AG04450 (cell line): ENCODE measurements around the gene OLFML3. TPM values are rescaled to one million over a fixed set of nuclear protein-coding genes. Genes with fewer than 3 reads are reported as not detected.

ENCODE experiments used
- CTCF ChIA-PET: fragments of 300-600, 350-600 bp; formaldehyde crosslinking; extraction: SDS; loops from one replicate; lab custom pipeline; 2022; ENCODE audit warnings: antibody characterized with exemption, inconsistent platforms; lab: Charles Lee
- POLR2A ChIA-PET: fragments of 350-600 bp; formaldehyde crosslinking; extraction: SDS; loops from one replicate; lab custom pipeline; 2021; ENCODE audit warnings: antibody characterized with exemption, inconsistent platforms; lab: Yijun Ruan, JAX
- DNase-seq: peaks from one replicate; pipeline ENCODE4 v3.0.0-alpha.2; 2011; ENCODE audit warnings: low read depth, low spot score
- H3K27ac ChIP-seq: one replicate; pipeline ENCODE4 v1.5.1; 2012; ENCODE audit warnings: low read depth, low read length, control low read depth
- H3K27me3 ChIP-seq: one replicate; pipeline ENCODE4 v1.6.0; 2012; ENCODE audit warnings: low read length; ENCODE audit not compliant: control insufficient read depth, insufficient read depth
- H3K4me3 ChIP-seq: 2 replicates; pipeline ENCODE4 v1.5.1; 2011; ENCODE audit warnings: mild to moderate bottlenecking, low read depth, low read length, control low read depth
- H3K9me3 ChIP-seq: 2 replicates; pipeline ENCODE4 v1.5.1; 2012; ENCODE audit warnings: low read length; ENCODE audit not compliant: control insufficient read depth, insufficient read depth
- polyA plus RNA-seq: library from polyadenylated mRNA; depleted of rRNA; stranded (reverse); fragments of >200 nt; gene quantifications from 2 replicates; pipeline ENCODE4 v1.2.3, GENCODE V29; 2011
- TF ChIP-seq, protein P1 (sequence below): IDR thresholded peaks from 2 replicates; pipeline ENCODE4 v1.5.1; 2011; ENCODE audit warnings: low read depth, low read length, control low read depth, inconsistent platforms

The OLFML3 gene
- polyA plus RNA-seq, 1 experiment: 90.3 TPM

DNA sequence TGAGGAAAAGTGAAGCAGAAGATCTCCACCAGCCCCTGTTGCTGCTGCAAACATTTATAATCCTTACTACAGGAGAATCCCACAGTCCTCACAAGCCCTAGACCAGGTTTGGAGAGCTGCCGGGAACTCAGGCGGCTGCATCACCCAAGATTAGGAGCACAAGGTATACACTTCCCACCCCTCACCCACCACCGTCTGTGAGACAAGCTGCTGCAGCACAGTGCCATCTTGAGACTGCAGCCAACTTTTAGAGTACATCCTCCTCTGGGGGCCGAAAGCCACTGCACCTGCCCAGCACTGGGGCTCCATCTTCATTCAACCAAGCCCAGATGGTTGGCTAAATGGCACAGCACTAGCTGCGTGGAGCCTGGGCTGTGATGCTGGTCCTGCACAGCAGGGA, 13.8 kb downstream of the OLFML3 start:
- H3K27ac ChIP-seq: no peak overlapping the region
- H3K4me3 ChIP-seq: no peak overlapping the region
- ChIA-PET POLR2A (no interaction called here), CTCF (no interaction called here)
- H3K27me3 ChIP-seq: no peaks in the 10 kb centered on the region
- TF ChIP-seq, protein P1, sequence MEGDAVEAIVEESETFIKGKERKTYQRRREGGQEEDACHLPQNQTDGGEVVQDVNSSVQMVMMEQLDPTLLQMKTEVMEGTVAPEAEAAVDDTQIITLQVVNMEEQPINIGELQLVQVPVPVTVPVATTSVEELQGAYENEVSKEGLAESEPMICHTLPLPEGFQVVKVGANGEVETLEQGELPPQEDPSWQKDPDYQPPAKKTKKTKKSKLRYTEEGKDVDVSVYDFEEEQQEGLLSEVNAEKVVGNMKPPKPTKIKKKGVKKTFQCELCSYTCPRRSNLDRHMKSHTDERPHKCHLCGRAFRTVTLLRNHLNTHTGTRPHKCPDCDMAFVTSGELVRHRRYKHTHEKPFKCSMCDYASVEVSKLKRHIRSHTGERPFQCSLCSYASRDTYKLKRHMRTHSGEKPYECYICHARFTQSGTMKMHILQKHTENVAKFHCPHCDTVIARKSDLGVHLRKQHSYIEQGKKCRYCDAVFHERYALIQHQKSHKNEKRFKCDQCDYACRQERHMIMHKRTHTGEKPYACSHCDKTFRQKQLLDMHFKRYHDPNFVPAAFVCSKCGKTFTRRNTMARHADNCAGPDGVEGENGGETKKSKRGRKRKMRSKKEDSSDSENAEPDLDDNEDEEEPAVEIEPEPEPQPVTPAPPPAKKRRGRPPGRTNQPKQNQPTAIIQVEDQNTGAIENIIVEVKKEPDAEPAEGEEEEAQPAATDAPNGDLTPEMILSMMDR: no peak
- no peak for DNase-seq
- peaks cover 5% of the 10 kb centered on the region for H3K9me3 ChIP-seq

DNA sequence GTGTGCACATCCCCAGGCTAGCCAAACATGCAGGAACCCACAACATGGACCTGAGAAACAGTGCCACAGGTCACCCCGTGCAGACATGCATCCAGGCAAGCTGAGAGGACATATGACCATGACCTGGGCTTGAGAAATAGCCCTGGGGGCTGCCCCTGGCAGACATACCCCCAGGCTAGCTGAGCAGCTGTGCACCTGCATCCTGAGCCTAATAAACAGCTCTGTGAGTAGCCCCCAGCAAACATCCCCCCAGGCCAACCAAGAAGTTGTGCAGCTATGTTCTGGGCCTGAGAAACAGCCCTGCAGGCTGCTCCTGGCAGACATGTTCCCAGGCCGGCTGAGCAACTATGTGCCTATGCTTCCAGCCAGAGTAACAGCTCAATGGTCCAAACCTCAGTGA, 14.5 kb downstream of the OLFML3 start:
- CTCF ChIA-PET: no interaction called here
- no peak for DNase-seq
- POLR2A ChIA-PET: no interaction called here

DNA sequence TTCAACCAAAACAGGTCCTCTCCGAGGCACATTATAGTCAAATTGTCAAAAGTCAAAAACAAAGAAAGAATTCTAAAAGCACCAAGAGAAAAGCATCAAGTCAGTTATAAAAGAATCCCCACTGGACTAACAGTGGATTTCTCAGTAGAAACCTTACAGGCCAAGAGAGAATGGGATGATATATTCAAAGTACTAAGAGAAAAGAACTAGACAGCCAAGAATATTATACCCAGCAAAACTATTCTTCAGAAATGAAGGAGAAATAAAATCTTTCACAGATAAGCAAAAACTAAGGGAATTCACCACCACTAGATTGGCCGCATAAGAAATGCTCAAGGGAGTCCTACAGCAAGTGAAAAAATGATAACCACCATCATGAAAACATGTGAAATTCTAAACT, 16.1 kb downstream of the OLFML3 start:
- DNase-seq: no peak
- ChIA-PET CTCF (no interaction called here), POLR2A (no interaction called here)
- Histone ChIP-seq H3K27ac (no peak overlapping the region), H3K27me3 (peaks cover under 1% of the 10 kb centered on the region), H3K9me3 (peaks cover 5% of the 10 kb centered on the region), H3K4me3 (no peak overlapping the region)
- TF ChIP-seq, protein P1: no peak

More for the DNA sequence above, 14.5 kb downstream of the OLFML3 start:
- H3K27ac ChIP-seq: no peak overlapping the region
- no peaks in the 10 kb centered on the region for H3K27me3 ChIP-seq
- peaks cover 5% of the 10 kb centered on the region for H3K9me3 ChIP-seq
- H3K4me3 ChIP-seq: no peak overlapping the region
- TF ChIP-seq, protein P1: no peak

DNA sequence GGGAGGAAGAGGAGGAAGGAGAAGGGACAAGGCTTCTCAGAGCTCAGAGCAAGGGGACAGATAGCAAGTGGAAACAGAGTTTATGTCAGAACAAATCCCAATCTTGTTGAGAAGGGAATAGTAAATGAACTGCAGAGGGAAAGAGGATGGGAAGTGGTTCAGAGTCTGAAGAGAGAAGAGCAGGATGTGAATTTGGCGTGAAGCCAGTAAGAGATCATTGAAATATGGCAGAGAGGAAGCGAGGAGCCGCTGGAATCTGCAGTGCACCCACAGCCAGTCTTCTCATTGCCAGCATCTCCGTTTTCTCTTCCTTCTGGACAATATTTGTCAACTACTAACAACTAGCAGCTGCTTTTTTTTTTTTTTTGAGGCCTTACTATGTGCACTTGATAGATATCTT, 19.1 kb downstream of the OLFML3 start:
- no peak for DNase-seq
- Histone ChIP-seq H3K9me3 (peaks cover 5% of the 10 kb centered on the region), H3K27ac (no peak overlapping the region), H3K4me3 (no peak overlapping the region), H3K27me3 (peaks cover 4% of the 10 kb centered on the region)
- POLR2A ChIA-PET: interaction anchor here (0.7 kb wide), 1 partner anchor 14 kb away, joined by 3 read pairs; no protein-coding TSS in a partner anchor
- CTCF ChIA-PET: interaction anchor here (0.6 to 2.6 kb wide), 4 partner anchors 12 to 284 kb away, joined by 3 to 9 read pairs (median 6); no protein-coding TSS in a partner anchor
- TF ChIP-seq, protein P1: no peak

DNA sequence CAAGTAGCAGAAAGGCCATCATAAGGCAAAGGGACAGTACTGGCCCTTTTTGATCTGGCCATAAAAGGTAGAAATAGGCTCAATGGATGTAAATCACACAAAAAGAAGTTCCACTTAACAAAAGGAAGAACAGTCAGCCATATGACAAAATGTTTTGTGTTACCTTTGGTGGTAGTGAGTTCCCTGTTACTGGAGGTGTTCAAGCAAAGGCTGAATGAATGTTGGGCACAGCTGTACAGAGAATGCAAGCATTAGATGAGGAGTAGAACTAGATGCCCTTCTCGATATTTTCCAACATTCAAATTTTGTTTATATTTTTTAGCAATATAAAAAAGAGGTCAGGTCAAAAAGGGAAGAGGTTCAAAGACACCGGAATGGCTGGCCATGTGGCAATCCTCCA, 20.0 kb downstream of the OLFML3 start:
- Histone ChIP-seq H3K9me3 (peaks cover 5% of the 10 kb centered on the region), H3K27me3 (peaks cover 4% of the 10 kb centered on the region), H3K27ac (no peak overlapping the region), H3K4me3 (no peak overlapping the region)
- CTCF ChIA-PET: no interaction called here
- DNase-seq: no peak
- TF ChIP-seq, protein P1: no peak
- POLR2A ChIA-PET: no interaction called here
